HepG2 (cell line): ENCODE measurements around the gene SPTSSB. TPM values are rescaled to one million over a fixed set of nuclear protein-coding genes. Genes with fewer than 3 reads are reported as not detected.

Source experiments
- ATAC-seq: fragments of 200-7000 bp; cut with Tn5 transposase; 3 replicates; pipeline ENCODE4 v1.9.1; 2020; ENCODE audit warnings: mild to moderate bottlenecking, moderate library complexity
- BruUV-seq: library from RNA; stranded (reverse); fragments of 400-500 nt; replicated peaks from 2 replicates; lab custom pipeline; 2021; lab: Mats Ljungman, UMichigan
- CTCF ChIA-PET: fragments of 300-600 bp; formaldehyde crosslinking; extraction: SDS; loops from one replicate; lab custom pipeline; 2021; ENCODE audit warnings: low total read pairs, inconsistent platforms, low intra/inter-chr PET ratio; lab: Yijun Ruan, JAX
- POLR2A ChIA-PET: fragments of 350-600 bp; sonication (Branson Sonifier 250); formaldehyde crosslinking; loops from one replicate; lab custom pipeline; 2020; ENCODE audit warnings: antibody characterized with exemption, inconsistent platforms; lab: Yijun Ruan, JAX
- DNase-seq: peaks from one replicate; pipeline ENCODE4 v3.0.0-alpha.2; 2015; ENCODE audit warnings: low spot score
- FAIRE-seq: peaks from 3 replicates; lab custom pipeline; 2011; peaks lifted over from hg19 to GRCh38; lab: Jason Lieb, UNC
- H2AFZ ChIP-seq: one replicate; pipeline ENCODE4 v1.6.1; 2011; ENCODE audit warnings: low read length, inconsistent platforms
- H3K27ac ChIP-seq: fragments of 300-600 bp; 3 replicates; pipeline ENCODE4 v1.8.0; 2011; ENCODE audit warnings: mixed run types, mild to moderate bottlenecking, mixed read lengths, low read length, inconsistent platforms; ENCODE audit not compliant: insufficient read depth; ENCODE audit errors: extremely low read length
- H3K27me3 ChIP-seq, 2 experiments: fragments of 200-600 bp in 1 of 2; 2 replicates in 1 of 2; 3 replicates in 1 of 2; pipeline versions ENCODE4 v1.6.0 to v1.8.0; 2011; ENCODE audit warnings: low read length in 2 of 2, mild to moderate bottlenecking in 2 of 2, moderate library complexity in 2 of 2, inconsistent platforms in 1 of 2; ENCODE audit not compliant: insufficient read depth in 2 of 2, control insufficient read depth in 1 of 2
- H3K36me3 ChIP-seq, 2 experiments: fragments of 200-600 bp in 1 of 2; replicated peaks in 1 of 2; 2 replicates in 1 of 2; 3 replicates in 1 of 2; pipeline versions ENCODE4 v1.5.1 to v1.8.0; 2011; ENCODE audit warnings: low read length in 2 of 2, inconsistent platforms in 1 of 2; ENCODE audit not compliant: insufficient read depth in 2 of 2, control insufficient read depth in 1 of 2
- H3K4me1 ChIP-seq: 2 replicates; pipeline ENCODE4 v1.5.1; 2012; ENCODE audit warnings: low read length, inconsistent platforms; ENCODE audit not compliant: insufficient read depth
- H3K4me2 ChIP-seq: 2 replicates; pipeline ENCODE4 v1.6.0; 2011; ENCODE audit warnings: low read depth, low read length, inconsistent platforms
- H3K4me3 ChIP-seq, 3 experiments: fragments of 200-600 bp in 1 of 3; sonication (generic), shearing (Covaris generic) in 1 of 3; replicated peaks in 1 of 3; 2 replicates each; pipeline ENCODE4 v1.5.1; 2011 to 2016; ENCODE audit warnings: low read length in 3 of 3, inconsistent platforms in 2 of 3, low read depth in 2 of 3, mild to moderate bottlenecking in 2 of 3, control low read depth in 1 of 3, mixed read lengths in 1 of 3; ENCODE audit not compliant: insufficient read depth in 1 of 3
- H3K79me2 ChIP-seq: one replicate; pipeline ENCODE4 v1.6.1; 2011; ENCODE audit warnings: low read length, inconsistent platforms; ENCODE audit not compliant: insufficient read depth
- H3K9ac ChIP-seq: 2 replicates; pipeline ENCODE4 v1.6.0; 2011; ENCODE audit warnings: mild to moderate bottlenecking, low read depth, low read length, inconsistent platforms; ENCODE audit not compliant: insufficient read depth
- H3K9me3 ChIP-seq: 2 replicates; pipeline ENCODE4 v1.5.1; 2012; ENCODE audit warnings: mild to moderate bottlenecking, low read length
- H4K20me1 ChIP-seq: 2 replicates; pipeline ENCODE4 v1.6.0; 2011; ENCODE audit warnings: inconsistent platforms, mild to moderate bottlenecking, low read length, moderate library complexity; ENCODE audit not compliant: insufficient read depth
- GPN1 ChIP-seq: sonication (generic); formaldehyde crosslinking; IDR thresholded peaks from 2 replicates; pipeline ENCODE4 v1.5.1; 2020; ENCODE audit warnings: missing genetic modification reagents, borderline replicate concordance
- HNF1B ChIP-seq: sonication (generic); formaldehyde crosslinking; IDR thresholded peaks from 2 replicates; pipeline ENCODE4 v1.5.1; 2020; ENCODE audit warnings: mild to moderate bottlenecking, moderate library complexity, missing genetic modification reagents
- MAF1 ChIP-seq: sonication (generic); formaldehyde crosslinking; IDR thresholded peaks from 2 replicates; pipeline ENCODE4 v1.5.0; 2020; ENCODE audit warnings: missing genetic modification reagents, borderline replicate concordance
- PATZ1 ChIP-seq: sonication (generic); formaldehyde crosslinking; IDR thresholded peaks from 2 replicates; pipeline ENCODE4 v1.4.0; 2020; ENCODE audit warnings: missing genetic modification reagents
- PHB2 ChIP-seq: fragments of 450-650 bp; IDR thresholded peaks from 2 replicates; pipeline ENCODE4 v1.6.1; 2018; ENCODE audit not compliant: partially characterized antibody
- RARG ChIP-seq: sonication (generic); formaldehyde crosslinking; IDR thresholded peaks from 2 replicates; pipeline ENCODE4 v1.4.0; 2020; ENCODE audit warnings: low read depth, mild to moderate bottlenecking, missing genetic modification reagents
- RFX5 ChIP-seq: IDR thresholded peaks from 2 replicates; pipeline ENCODE4 v1.6.1; 2011; ENCODE audit warnings: low read depth, low read length, improper control_type of control experiment
- ZBTB7B ChIP-seq: sonication (generic); formaldehyde crosslinking; IDR thresholded peaks from 2 replicates; pipeline ENCODE4 v1.4.0; 2020; ENCODE audit warnings: missing genetic modification reagents
- ZNF12 ChIP-seq: sonication (generic); formaldehyde crosslinking; IDR thresholded peaks from 2 replicates; pipeline ENCODE4 v1.5.0; 2020; ENCODE audit warnings: missing genetic modification reagents
- ZNF160 ChIP-seq: sonication (generic); formaldehyde crosslinking; IDR thresholded peaks from 2 replicates; pipeline ENCODE4 v1.8.0; 2022; ENCODE audit warnings: mild to moderate bottlenecking, inconsistent platforms, missing genetic modification reagents
- ZNF503 ChIP-seq: sonication (generic); formaldehyde crosslinking; IDR thresholded peaks from 2 replicates; pipeline ENCODE4 v1.4.0; 2020; ENCODE audit warnings: missing genetic modification reagents
- ZNF883 ChIP-seq: sonication (generic); formaldehyde crosslinking; IDR thresholded peaks from 2 replicates; pipeline ENCODE4 v1.5.1; 2020; ENCODE audit warnings: mild to moderate bottlenecking, missing genetic modification reagents; ENCODE audit errors: not compliant biosample characterization
- WGBS: methylation state at CpG from one replicate; pipeline ENCODE4 v1.1.6; 2017; ENCODE audit warnings: low lambda C conversion rate; 5-methylcytosine and 5-hydroxymethylcytosine counted together
- in situ Hi-C: cut with HindIII; loops from 2 replicates; pipeline ENCODE4 v1.10.0; 2017; ENCODE audit warnings: low pct_unique_long_range_greater_than_20kb; ENCODE audit not compliant: extremely low pct_ligation_motif_present
- intact Hi-C: fragments of 100-400 bp; cut with micrococcal nuclease; formaldehyde crosslinking; loops from one replicate; pipeline ENCODE4 v1.10.0; 2022; ENCODE audit not compliant: unreplicated experiment
- polyA plus RNA-seq, 8 experiments: library from polyadenylated mRNA; depleted of rRNA in 3 of 8; stranded (reverse) in 7 of 8; unstranded in 1 of 8; fragments of >200 nt; fragmentation: Illumina TruSeq in 4 of 8; extraction: Trizol in 4 of 8; gene quantifications; 2 replicates each; pipeline versions ENCODE4 v1.2.1 to v1.2.3, GENCODE V29; 2011 to 2016; ENCODE audit warnings: low read depth in 4 of 8, missing spikeins in 1 of 8, mixed read lengths in 1 of 8; ENCODE audit not compliant: insufficient read depth in 1 of 8
- total RNA-seq, 5 experiments: library from RNA; depleted of rRNA; stranded (reverse); fragments of >200 nt; fragmentation: Illumina TruSeq; extraction: Trizol; gene quantifications; 2 replicates each; pipeline ENCODE4 v1.2.3, GENCODE V29; 2016; ENCODE audit warnings: low read depth in 1 of 5
- TF ChIP-seq, protein P1 (sequence below): sonication (generic); formaldehyde crosslinking; IDR thresholded peaks from 2 replicates; pipeline ENCODE4; 2020; ENCODE audit warnings: missing genetic modification reagents, mild to moderate bottlenecking, borderline replicate concordance
- TF ChIP-seq, protein P2 (sequence below): sonication (generic); formaldehyde crosslinking; IDR thresholded peaks from 2 replicates; pipeline ENCODE4 v1.8.0; 2022; ENCODE audit warnings: mild to moderate bottlenecking, missing genetic modification reagents, borderline replicate concordance

SPTSSB gene
- total and polyA plus RNA-seq, 2 of the 13 experiments (the other 11 are each of a cell fraction or from before 2014, with no cell fraction given) = 0.51 to 2.4 TPM

DNA sequence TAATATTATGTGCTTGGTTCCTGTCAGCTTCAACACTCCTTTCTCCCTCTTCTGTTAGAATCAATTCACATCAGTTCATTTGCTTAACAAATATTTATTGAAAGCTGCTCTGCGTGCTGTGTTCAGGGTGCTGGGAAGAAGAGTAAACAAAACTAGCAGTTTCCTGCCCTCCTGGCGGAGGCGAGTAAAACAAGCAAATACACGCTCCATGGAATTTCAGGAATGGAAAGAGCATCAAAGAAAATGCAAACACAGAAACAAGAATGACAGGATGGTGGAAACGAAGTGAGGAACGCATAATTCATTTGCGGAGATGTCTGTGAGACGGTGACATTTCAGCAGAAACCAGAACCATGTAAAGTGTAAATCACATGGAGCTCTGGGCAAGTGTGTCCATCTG lies 49.4 kb upstream of the SPTSSB start:
- Histone ChIP-seq H3K27me3 (peaks cover 2 to 5% of the 10 kb centered on the region in 2 experiments; a peak in 2 of 5 replicates), H3K9ac (no peak overlapping the region), H2AFZ (no peak overlapping the region), H3K4me1 (peaks cover 51% of the 10 kb centered on the region), H3K4me3 (no peak overlapping the region), H3K9me3 (no peaks in the 10 kb centered on the region), H4K20me1 (no peaks in the 10 kb centered on the region), H3K4me2 (peak overlapping the region; percentile 65), H3K27ac (no peak overlapping the region), H3K36me3 (no peaks in the 10 kb centered on the region), H3K79me2 (no peaks in the 10 kb centered on the region)
- FAIRE-seq = peak; percentile 67
- POLR2A ChIA-PET = interaction anchor here (0.7 kb wide), 1 partner anchor 154 kb away, joined by 3 read pairs; no protein-coding TSS in a partner anchor
- DNase-seq = peak; percentile 94
- WGBS = 0% methylated on average over 8 of the region's 8 CpGs
- ATAC-seq = peak; percentile 99
- no TSS peak for BruUV-seq
- intact Hi-C loops = loop anchor here (1.0 to 10.0 kb wide), 7 partner anchors 147 to 856 kb away; partner anchors contain the start of gene KPNA4
- CTCF ChIA-PET = interaction anchor here (0.9 to 2.7 kb wide), 2 partner anchors 12 to 147 kb away, joined by 3 to 13 read pairs; no protein-coding TSS in a partner anchor
- in situ Hi-C loops = loop anchor here (5.0 to 10.0 kb wide), 3 partner anchors 323 to 716 kb away; no protein-coding TSS in a partner anchor
- TF ChIP-seq, protein P1, sequence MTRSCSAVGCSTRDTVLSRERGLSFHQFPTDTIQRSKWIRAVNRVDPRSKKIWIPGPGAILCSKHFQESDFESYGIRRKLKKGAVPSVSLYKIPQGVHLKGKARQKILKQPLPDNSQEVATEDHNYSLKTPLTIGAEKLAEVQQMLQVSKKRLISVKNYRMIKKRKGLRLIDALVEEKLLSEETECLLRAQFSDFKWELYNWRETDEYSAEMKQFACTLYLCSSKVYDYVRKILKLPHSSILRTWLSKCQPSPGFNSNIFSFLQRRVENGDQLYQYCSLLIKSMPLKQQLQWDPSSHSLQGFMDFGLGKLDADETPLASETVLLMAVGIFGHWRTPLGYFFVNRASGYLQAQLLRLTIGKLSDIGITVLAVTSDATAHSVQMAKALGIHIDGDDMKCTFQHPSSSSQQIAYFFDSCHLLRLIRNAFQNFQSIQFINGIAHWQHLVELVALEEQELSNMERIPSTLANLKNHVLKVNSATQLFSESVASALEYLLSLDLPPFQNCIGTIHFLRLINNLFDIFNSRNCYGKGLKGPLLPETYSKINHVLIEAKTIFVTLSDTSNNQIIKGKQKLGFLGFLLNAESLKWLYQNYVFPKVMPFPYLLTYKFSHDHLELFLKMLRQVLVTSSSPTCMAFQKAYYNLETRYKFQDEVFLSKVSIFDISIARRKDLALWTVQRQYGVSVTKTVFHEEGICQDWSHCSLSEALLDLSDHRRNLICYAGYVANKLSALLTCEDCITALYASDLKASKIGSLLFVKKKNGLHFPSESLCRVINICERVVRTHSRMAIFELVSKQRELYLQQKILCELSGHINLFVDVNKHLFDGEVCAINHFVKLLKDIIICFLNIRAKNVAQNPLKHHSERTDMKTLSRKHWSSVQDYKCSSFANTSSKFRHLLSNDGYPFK (CRISPR knock-in tag) = no peak
- TF ChIP-seq MAF1 (CRISPR knock-in tag) = no peak
- peak; percentile 93 for TF ChIP-seq ZNF503 (CRISPR knock-in tag)
- peak; percentile 23; the same call in 1 of the 2 replicates for TF ChIP-seq ZNF12 (CRISPR knock-in tag)
- TF ChIP-seq ZBTB7B (CRISPR knock-in tag) = no peak
- TF ChIP-seq RFX5 = no peak
- TF ChIP-seq GPN1 (CRISPR knock-in tag) = no peak
- peak; percentile 35; the same call in 1 of the 2 replicates for TF ChIP-seq PATZ1 (CRISPR knock-in tag)
- TF ChIP-seq ZNF883 = no peak
- TF ChIP-seq RARG = no peak
- TF ChIP-seq HNF1B (CRISPR knock-in tag) = peak; percentile 83
- no peak for TF ChIP-seq ZNF160 (CRISPR knock-in tag)
- no peak for TF ChIP-seq PHB2
- TF ChIP-seq, protein P2, sequence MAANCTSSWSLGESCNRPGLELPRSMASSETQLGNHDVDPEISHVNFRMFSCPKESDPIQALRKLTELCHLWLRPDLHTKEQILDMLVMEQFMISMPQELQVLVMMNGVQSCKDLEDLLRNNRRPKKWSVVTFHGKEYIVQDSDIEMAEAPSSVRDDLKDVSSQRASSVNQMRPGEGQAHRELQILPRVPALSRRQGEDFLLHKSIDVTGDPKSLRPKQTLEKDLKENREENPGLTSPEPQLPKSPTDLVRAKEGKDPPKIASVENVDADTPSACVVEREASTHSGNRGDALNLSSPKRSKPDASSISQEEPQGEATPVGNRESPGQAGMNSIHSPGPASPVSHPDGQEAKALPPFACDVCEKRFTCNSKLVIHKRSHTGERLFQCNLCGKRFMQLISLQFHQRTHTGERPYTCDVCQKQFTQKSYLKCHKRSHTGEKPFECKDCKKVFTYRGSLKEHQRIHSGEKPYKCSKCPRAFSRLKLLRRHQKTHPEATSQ (CRISPR knock-in tag) = no peak; the same call in 1 of the 2 replicates
